Measurements from ENCODE around the gene RPS6KA4.
A peak's percentile ranks its signal among the peaks of the same experiment; 100 is the strongest.
"Not testable (repeated sequence)": the region's sequence is repeated elsewhere in the genome, so short reads cannot be mapped to it uniquely, and the experiment has no call there.

Gene RPS6KA4
- 30.1 to 43.4 (median 42.7) reads per million in 3 donors for total RNA-seq

GRCh38 chr11:64358907-64359711, at the start of gene RPS6KA4:
TSS of gene RPS6KA4 (plus strand) at chr11:64359162. CDS start at chr11:64359236, 74 bp downstream.
- H3K27me3 ChIP-seq (replicated peaks; ENCODE audit: control insufficient read depth, insufficient read depth, low read length, poor library complexity, severe bottlenecking), result no peaks in the 10 kb centered on the region
- peak in 1 of 3 donors; percentile 36 for DNase-seq
- peak within 1 kb of the TSS; percentile 56 for H3K27ac ChIP-seq (ENCODE audit: insufficient read depth, low read length, poor library complexity, severe bottlenecking)
- H3K4me1 ChIP-seq (ENCODE audit: control insufficient read depth, insufficient read depth, low read length, poor library complexity, severe bottlenecking), result peaks cover 29% of the 10 kb centered on the region
- H3K36me3 ChIP-seq (ENCODE audit: control insufficient read depth, insufficient read depth, low read length), result peaks cover 29% of the 10 kb centered on the region
- H3K4me3 ChIP-seq (ENCODE audit: insufficient read depth, low read depth, low read length, poor library complexity, severe bottlenecking), result peak within 1 kb of the TSS; percentile 81
- H3K9me3 ChIP-seq (ENCODE audit: control insufficient read depth, low read length), result no peaks in the 10 kb centered on the region

- Histone ChIP-seq H3K27ac (ENCODE audit: insufficient read depth, low read length, poor library complexity, severe bottlenecking) (no peak overlapping the region), H3K4me1 (ENCODE audit: control insufficient read depth, insufficient read depth, low read length, poor library complexity, severe bottlenecking) (peaks cover 7% of the 10 kb centered on the region), H3K9me3 (ENCODE audit: control insufficient read depth, low read length) (no peaks in the 10 kb centered on the region), H3K27me3 (replicated peaks; ENCODE audit: control insufficient read depth, insufficient read depth, low read length, poor library complexity, severe bottlenecking) (no peaks in the 10 kb centered on the region), H3K36me3 (ENCODE audit: control insufficient read depth, insufficient read depth, low read length) (peaks cover 13% of the 10 kb centered on the region), H3K4me3 (ENCODE audit: insufficient read depth, low read depth, low read length, poor library complexity, severe bottlenecking) (no peak overlapping the region)
- DNase-seq, result no peak
These were observed 46.0 kb upstream of the RPS6KA4 start for GRCh38 chr11:64312947-64313346.

GRCh38 chr11:64313491-64314145, 45.3 kb upstream of the RPS6KA4 start:
- Histone ChIP-seq H3K36me3 (ENCODE audit: control insufficient read depth, insufficient read depth, low read length) (peaks cover 13% of the 10 kb centered on the region), H3K27me3 (replicated peaks; ENCODE audit: control insufficient read depth, insufficient read depth, low read length, poor library complexity, severe bottlenecking) (no peaks in the 10 kb centered on the region), H3K4me3 (ENCODE audit: insufficient read depth, low read depth, low read length, poor library complexity, severe bottlenecking) (no peak overlapping the region), H3K9me3 (ENCODE audit: control insufficient read depth, low read length) (no peaks in the 10 kb centered on the region), H3K27ac (ENCODE audit: insufficient read depth, low read length, poor library complexity, severe bottlenecking) (no peak overlapping the region), H3K4me1 (ENCODE audit: control insufficient read depth, insufficient read depth, low read length, poor library complexity, severe bottlenecking) (peaks cover 7% of the 10 kb centered on the region)
- DNase-seq, result no peak

- Histone ChIP-seq H3K36me3 (ENCODE audit: control insufficient read depth, insufficient read depth, low read length) (peaks cover 13% of the 10 kb centered on the region), H3K27ac (ENCODE audit: insufficient read depth, low read length, poor library complexity, severe bottlenecking) (no peak overlapping the region), H3K4me1 (ENCODE audit: control insufficient read depth, insufficient read depth, low read length, poor library complexity, severe bottlenecking) (peaks cover 12% of the 10 kb centered on the region), H3K4me3 (ENCODE audit: insufficient read depth, low read depth, low read length, poor library complexity, severe bottlenecking) (no peak overlapping the region), H3K9me3 (ENCODE audit: control insufficient read depth, low read length) (no peaks in the 10 kb centered on the region), H3K27me3 (replicated peaks; ENCODE audit: control insufficient read depth, insufficient read depth, low read length, poor library complexity, severe bottlenecking) (no peaks in the 10 kb centered on the region)
- no peak for DNase-seq
These were observed 44.7 kb upstream of the RPS6KA4 start for GRCh38 chr11:64314146-64314804.

GRCh38 chr11:64314805-64315561, 44.0 kb upstream of the RPS6KA4 start:
- no peak for DNase-seq
- Histone ChIP-seq H3K4me1 (ENCODE audit: control insufficient read depth, insufficient read depth, low read length, poor library complexity, severe bottlenecking) (peaks cover 14% of the 10 kb centered on the region), H3K27ac (ENCODE audit: insufficient read depth, low read length, poor library complexity, severe bottlenecking) (no peak overlapping the region), H3K36me3 (ENCODE audit: control insufficient read depth, insufficient read depth, low read length) (peaks cover 13% of the 10 kb centered on the region), H3K27me3 (replicated peaks; ENCODE audit: control insufficient read depth, insufficient read depth, low read length, poor library complexity, severe bottlenecking) (no peaks in the 10 kb centered on the region), H3K4me3 (ENCODE audit: insufficient read depth, low read depth, low read length, poor library complexity, severe bottlenecking) (no peak overlapping the region), H3K9me3 (ENCODE audit: control insufficient read depth, low read length) (no peaks in the 10 kb centered on the region)

GRCh38 chr11:64315667-64316526, 43.1 kb upstream of the RPS6KA4 start:
- Histone ChIP-seq H3K4me1 (ENCODE audit: control insufficient read depth, insufficient read depth, low read length, poor library complexity, severe bottlenecking) (peaks cover 14% of the 10 kb centered on the region), H3K36me3 (ENCODE audit: control insufficient read depth, insufficient read depth, low read length) (peaks cover 13% of the 10 kb centered on the region), H3K27ac (ENCODE audit: insufficient read depth, low read length, poor library complexity, severe bottlenecking) (peak overlapping the region; percentile 94)
- H3K27me3 ChIP-seq (replicated peaks; ENCODE audit: control insufficient read depth, insufficient read depth, low read length, poor library complexity, severe bottlenecking); DNase-seq; H3K9me3 ChIP-seq (ENCODE audit: control insufficient read depth, low read length); H3K4me3 ChIP-seq (ENCODE audit: insufficient read depth, low read depth, low read length, poor library complexity, severe bottlenecking): not testable (repeated sequence)

GRCh38 chr11:64316672-64317324, 42.2 kb upstream of the RPS6KA4 start:
- Histone ChIP-seq H3K27ac (ENCODE audit: insufficient read depth, low read length, poor library complexity, severe bottlenecking) (peak overlapping the region; percentile 94), H3K36me3 (ENCODE audit: control insufficient read depth, insufficient read depth, low read length) (peaks cover 13% of the 10 kb centered on the region), H3K9me3 (ENCODE audit: control insufficient read depth, low read length) (no peaks in the 10 kb centered on the region), H3K4me1 (ENCODE audit: control insufficient read depth, insufficient read depth, low read length, poor library complexity, severe bottlenecking) (peaks cover 14% of the 10 kb centered on the region), H3K27me3 (replicated peaks; ENCODE audit: control insufficient read depth, insufficient read depth, low read length, poor library complexity, severe bottlenecking) (no peaks in the 10 kb centered on the region), H3K4me3 (ENCODE audit: insufficient read depth, low read depth, low read length, poor library complexity, severe bottlenecking) (peak overlapping the region; percentile 79)
- peak; percentile 17 to 43 (median 39) for DNase-seq

- Histone ChIP-seq H3K27me3 (replicated peaks; ENCODE audit: control insufficient read depth, insufficient read depth, low read length, poor library complexity, severe bottlenecking) (no peaks in the 10 kb centered on the region), H3K4me1 (ENCODE audit: control insufficient read depth, insufficient read depth, low read length, poor library complexity, severe bottlenecking) (peaks cover 14% of the 10 kb centered on the region), H3K9me3 (ENCODE audit: control insufficient read depth, low read length) (no peaks in the 10 kb centered on the region), H3K36me3 (ENCODE audit: control insufficient read depth, insufficient read depth, low read length) (peaks cover 13% of the 10 kb centered on the region), H3K4me3 (ENCODE audit: insufficient read depth, low read depth, low read length, poor library complexity, severe bottlenecking) (peak within 1 kb of the TSS; percentile 79), H3K27ac (ENCODE audit: insufficient read depth, low read length, poor library complexity, severe bottlenecking) (peak within 1 kb of the TSS; percentile 94)
- DNase-seq, result peak; percentile 97 to 98 (median 98)
These were observed 41.5 kb upstream of the RPS6KA4 start, which contains the start of gene TRMT112 for GRCh38 chr11:64317325-64317960. TSS of gene TRMT112 (minus strand) at chr11:64317559. CDS start at chr11:64317526, 33 bp downstream.
